Lung (tissue), 12 donors: ENCODE results near the gene CEP41. TPM values are rescaled to one million over a fixed set of nuclear protein-coding genes. Genes with fewer than 3 reads are reported as not detected.

Experiments used
- ATAC-seq: fragments of 200-7000 bp; cut with Tn5 transposase; one replicate; pipeline ENCODE4 v1.9.1; 2020; ENCODE audit warnings: moderate number of reproducible peaks; ENCODE audit not compliant: insufficient read depth, low FRiP score
- DNase-seq, 3 donors: peaks; one replicate each; pipeline ENCODE4 v3.0.0-alpha.2; 2013 to 2017
- H3K27ac ChIP-seq, 2 donors: one replicate each; pipeline ENCODE4 v1.5.1; 2013; ENCODE audit warnings: mild to moderate bottlenecking in 2 of 2, moderate library complexity in 2 of 2, control low read depth in 1 of 2, inconsistent platforms in 1 of 2, low read depth in 1 of 2, low read length in 1 of 2
- H3K27me3 ChIP-seq, 3 donors: one replicate each; pipeline ENCODE4 v1.5.1; 2013; ENCODE audit warnings: low read length in 2 of 3; ENCODE audit not compliant: control insufficient read depth in 3 of 3, insufficient read depth in 3 of 3
- H3K36me3 ChIP-seq, 4 donors: one replicate each; pipeline ENCODE4 v1.5.1; 2013; ENCODE audit warnings: low read length in 4 of 4, mild to moderate bottlenecking in 1 of 4, moderate library complexity in 1 of 4; ENCODE audit not compliant: control insufficient read depth in 4 of 4, insufficient read depth in 4 of 4
- H3K4me1 ChIP-seq, 5 donors: one replicate each; pipeline ENCODE4 v1.5.1; 2013; ENCODE audit warnings: low read length in 5 of 5, mild to moderate bottlenecking in 2 of 5, moderate library complexity in 1 of 5; ENCODE audit not compliant: control insufficient read depth in 5 of 5, insufficient read depth in 5 of 5
- H3K4me3 ChIP-seq: one replicate; pipeline ENCODE4 v1.5.1; 2013; ENCODE audit warnings: mild to moderate bottlenecking, control low read depth, moderate library complexity
- H3K9ac ChIP-seq, 2 donors: one replicate each; pipeline ENCODE4 v1.5.1; 2013; ENCODE audit warnings: low read length in 2 of 2, control low read depth in 1 of 2; ENCODE audit not compliant: insufficient read depth in 1 of 2
- H3K9me3 ChIP-seq, 4 donors: one replicate each; pipeline ENCODE4 v1.5.1; 2013; ENCODE audit warnings: low read length in 3 of 4, mild to moderate bottlenecking in 1 of 4, moderate library complexity in 1 of 4; ENCODE audit not compliant: control insufficient read depth in 4 of 4, insufficient read depth in 3 of 4
- CTCF ChIP-seq: IDR thresholded peaks from 2 replicates; pipeline ENCODE4 v1.5.1; 2012; ENCODE audit warnings: mild to moderate bottlenecking; ENCODE audit errors: control extremely low read depth, extremely low read depth
- WGBS, 2 donors: extraction: QIAGEN DNeasy Blood & Tissue Kit; methylation state at CpG; one replicate each; pipeline ENCODE4 v1.1.7; 2013; 5-methylcytosine and 5-hydroxymethylcytosine counted together
- polyA plus RNA-seq, 2 donors: library from polyadenylated mRNA; stranded (reverse); fragments of 200-250 nt; gene quantifications; one replicate each; pipeline ENCODE4 v1.2.1, GENCODE V29; 2013
- total RNA-seq, 2 donors: library from RNA; depleted of rRNA in 1 of 2; stranded (reverse); fragments of >200 nt in 1 of 2; gene quantifications; one replicate each; pipeline ENCODE4 v1.2.1, GENCODE V29; 2014 to 2021
- donor health status: control.
- donor health status: control.
- donor health status: Bipolar disorder and iron deficiency.
- donor health status: healthy.
- donor health status: DM: yes; HTN: yes; CAD: no.

CEP41 gene
- total and polyA plus RNA-seq, 4 donors, result 3.7 to 15.3 (median 11.6) TPM

GRCh38 chr7:130479716-130480400, 39.0 kb upstream of the CEP41 start:
- Histone ChIP-seq H3K27ac (no peak overlapping the region), H3K4me1 (no peaks in the 10 kb centered on the region), H3K27me3 (no peaks in the 10 kb centered on the region), H3K9ac (no peak overlapping the region), H3K9me3 (peaks cover 0 to 7% (median 3%) of the 10 kb centered on the region in 4 donors), H3K36me3 (no peaks in the 10 kb centered on the region), H3K4me3 (no peak overlapping the region)
- no peak for TF ChIP-seq CTCF
- no peak for ATAC-seq
- DNase-seq, result no peak
- 14 to 59% methylated on average over 1 of the region's 1 CpG for WGBS, 2 donors

GRCh38 chr7:130478991-130479390, 38.2 kb upstream of the CEP41 start:
- H3K9ac ChIP-seq, result no peak overlapping the region
- no peaks in the 10 kb centered on the region for H3K36me3 ChIP-seq
- WGBS, 2 donors, result 87 to 92% methylated on average over 3 of the region's 3 CpGs
- DNase-seq, result no peak
- H3K27ac ChIP-seq, result no peak overlapping the region
- TF ChIP-seq CTCF, result no peak
- peaks cover 0 to 7% (median 3%) of the 10 kb centered on the region in 4 donors for H3K9me3 ChIP-seq
- ATAC-seq, result no peak
- H3K4me1 ChIP-seq, result no peaks in the 10 kb centered on the region
- H3K4me3 ChIP-seq, result no peak overlapping the region
- no peaks in the 10 kb centered on the region for H3K27me3 ChIP-seq

- Histone ChIP-seq H3K27ac (no peak overlapping the region), H3K4me1 (no peaks in the 10 kb centered on the region), H3K4me3 (no peak overlapping the region), H3K27me3 (no peaks in the 10 kb centered on the region), H3K9ac (no peak overlapping the region), H3K9me3 (peaks cover 0 to 7% (median 3%) of the 10 kb centered on the region in 4 donors), H3K36me3 (no peaks in the 10 kb centered on the region)
- DNase-seq (no peak), ATAC-seq (no peak)
- 72 to 75% methylated on average over 9 of the region's 9 CpGs for WGBS, 2 donors
- TF ChIP-seq CTCF, result no peak
Observed at GRCh38 chr7:130476297-130477150, 35.7 kb upstream of the CEP41 start.
